Testis (tissue), 2 donors: ENCODE measurements around the gene NR4A3.

ENCODE experiments used
- CTCF ChIP-seq, 3 experiments: fragments of 450-650 bp in 2 of 3; fragments of 200-600 bp in 1 of 3; sonication (generic) in 1 of 3; IDR thresholded peaks; one replicate each; pipeline ENCODE4 v1.5.1; 2016 to 2019; ENCODE audit warnings: antibody characterized with exemption in 3 of 3, mild to moderate bottlenecking in 2 of 3, moderate library complexity in 1 of 3
- POLR2A ChIP-seq: fragments of 450-650 bp; IDR thresholded peaks from one replicate; pipeline ENCODE4 v1.6.1; 2017; ENCODE audit warnings: antibody characterized with exemption, mild to moderate bottlenecking, moderate library complexity

GRCh38 chr9:99896119-99896518, 74.4 kb downstream of the NR4A3 start:
- TF ChIP-seq CTCF (IDR thresholded peaks at IDR 0.05) (no peak), POLR2A (no peak)
